Suppressor macrophage (primary cell): ENCODE data around the gene EGFLAM.

ENCODE experiments used
- DNase-seq, 4 experiments: peaks; one replicate each; pipeline ENCODE4 v3.0.0-alpha.2; 2020 to 2022

EGFLAM gene

DNA sequence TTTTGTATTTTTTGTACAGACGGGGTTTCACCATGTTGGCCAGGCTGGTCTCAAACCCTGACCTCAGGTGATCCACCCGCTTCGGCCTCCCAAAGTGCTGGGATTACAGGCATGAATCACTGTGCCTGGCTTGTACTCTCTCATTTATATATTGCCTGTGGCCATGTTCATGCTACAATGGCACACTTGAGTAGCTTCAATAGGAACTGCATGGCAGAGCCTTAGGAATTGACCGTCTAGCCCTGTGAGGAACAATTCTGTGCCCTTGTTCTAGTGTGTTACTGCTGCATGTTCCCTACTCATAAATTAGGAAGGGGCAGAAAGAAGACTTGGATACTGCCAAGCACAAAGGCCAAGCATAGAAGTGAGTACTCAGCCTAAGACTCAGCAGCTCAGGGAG is 193.8 kb downstream of the EGFLAM start:
- DNase-seq: no peak

DNA sequence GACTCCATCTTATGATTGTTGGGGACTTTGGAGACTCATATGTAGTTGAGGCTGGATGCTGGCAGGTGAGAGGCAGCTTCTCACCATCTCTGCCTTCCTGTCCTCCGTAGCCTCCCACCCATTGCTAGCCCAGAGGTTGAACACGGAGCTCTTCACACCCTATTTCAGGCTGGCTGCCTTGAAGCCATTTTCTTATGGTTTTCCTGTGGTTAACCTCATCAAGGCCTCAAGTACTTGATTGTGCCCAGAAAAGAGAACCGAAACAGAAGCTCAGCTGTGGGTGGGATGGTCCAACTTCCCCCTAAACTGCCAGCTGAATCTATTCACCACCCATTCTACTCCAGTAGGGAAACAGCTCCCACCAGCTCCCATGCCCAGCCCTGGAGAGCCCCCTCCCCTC is 195.1 kb downstream of the EGFLAM start:
- peak; percentile 62 to 86 (median 79) for DNase-seq

DNA sequence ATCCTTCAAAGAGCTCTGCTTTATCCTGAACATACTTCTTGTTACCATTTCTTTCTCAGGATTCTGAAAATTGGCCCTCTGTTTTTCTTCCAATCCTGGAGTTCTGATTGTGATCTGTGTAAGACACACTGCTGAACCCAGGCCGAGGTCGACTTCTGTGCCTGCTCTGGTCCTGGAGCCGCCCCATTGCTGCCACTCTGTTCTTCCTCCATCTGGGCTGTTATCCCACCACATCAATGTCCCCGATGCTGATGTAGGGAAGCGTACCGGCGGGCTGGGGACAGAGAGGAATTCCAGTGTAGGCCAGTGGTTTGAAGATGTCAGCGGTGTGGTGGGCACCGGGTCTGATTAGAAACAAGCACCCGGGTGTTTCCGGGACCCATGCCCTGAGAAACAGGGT is 195.6 kb downstream of the EGFLAM start:
- no peak for DNase-seq

DNA sequence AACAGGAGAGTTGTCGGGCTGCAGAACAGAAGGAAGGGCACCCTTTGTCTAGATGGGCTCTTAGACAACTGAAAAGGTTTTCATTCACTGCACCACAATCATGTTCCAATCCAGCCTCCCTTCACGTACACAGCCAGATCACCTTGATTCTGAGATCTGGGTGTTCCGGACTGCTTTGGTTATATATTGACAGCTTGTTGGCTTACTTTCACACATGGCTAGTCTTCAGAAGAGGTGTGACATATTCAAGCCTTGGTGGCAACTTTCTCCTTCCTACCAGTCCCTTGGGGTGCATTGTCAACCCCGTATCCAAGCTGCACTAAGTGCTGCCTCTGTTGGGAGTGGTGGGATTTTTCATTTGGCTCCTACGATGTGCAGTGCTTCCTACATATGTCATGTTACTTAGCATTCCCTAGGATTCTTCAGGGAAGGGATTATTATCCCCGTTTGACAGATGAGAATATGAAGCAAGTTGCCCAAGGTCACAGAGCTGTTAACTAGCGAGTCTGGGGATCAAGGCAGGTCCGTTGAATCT is 197.5 kb downstream of the EGFLAM start:
- no peak for DNase-seq

DNA sequence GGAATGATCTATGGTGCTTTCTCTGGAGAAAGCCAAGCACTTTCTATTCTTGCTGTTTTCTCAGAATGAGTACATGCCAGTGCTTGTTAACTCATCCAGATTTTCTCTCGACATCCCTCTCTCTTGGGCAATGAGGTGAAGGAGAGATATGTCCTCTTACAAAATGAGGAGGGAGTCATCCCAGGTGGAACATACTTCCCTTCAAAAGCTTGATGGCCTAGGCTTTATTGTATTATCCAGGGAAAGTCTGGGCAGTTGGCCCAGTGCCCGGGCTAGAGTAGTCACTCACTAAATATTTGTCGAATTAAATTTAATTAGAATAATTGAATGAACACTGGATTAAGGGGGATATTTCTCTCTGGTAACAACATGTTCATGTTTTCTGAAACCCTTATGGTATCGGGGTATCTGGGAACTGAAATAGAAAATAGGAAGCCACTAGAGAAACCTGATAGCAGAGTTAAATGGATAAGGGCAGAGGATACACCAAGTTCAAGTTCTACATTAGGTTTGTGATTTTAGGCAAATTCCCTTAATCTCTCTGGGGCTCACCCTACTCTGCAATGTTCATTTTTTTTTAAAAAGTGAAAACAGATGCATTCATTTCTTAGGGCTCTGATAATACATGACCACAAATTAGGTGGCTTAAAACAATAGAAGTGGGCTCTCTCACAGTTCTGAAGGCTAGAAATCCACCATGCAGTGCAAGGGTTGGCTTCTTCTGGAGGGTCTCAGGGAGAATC is 198.5 kb downstream of the EGFLAM start:
- DNase-seq: no peak

DNA sequence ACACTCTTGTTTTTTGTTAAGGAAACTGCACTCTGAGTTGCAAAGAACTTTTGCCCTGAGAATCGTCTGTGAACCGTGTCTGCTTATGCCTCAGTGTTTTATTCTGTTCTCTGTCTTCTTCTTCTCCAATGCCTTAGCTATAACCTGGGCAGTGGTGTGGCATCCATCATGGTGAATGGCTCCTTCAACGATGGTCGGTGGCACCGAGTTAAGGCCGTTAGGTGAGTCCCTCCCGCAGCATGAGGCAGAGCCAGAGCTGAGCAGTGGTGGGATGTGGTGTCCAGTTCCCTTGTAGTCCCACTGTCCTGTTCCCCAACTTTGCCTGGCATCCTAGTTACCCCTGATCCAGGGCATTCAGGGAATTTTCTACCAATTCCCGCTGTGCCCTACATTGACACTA is 199.8 kb downstream of the EGFLAM start:
- DNase-seq: no peak

DNA sequence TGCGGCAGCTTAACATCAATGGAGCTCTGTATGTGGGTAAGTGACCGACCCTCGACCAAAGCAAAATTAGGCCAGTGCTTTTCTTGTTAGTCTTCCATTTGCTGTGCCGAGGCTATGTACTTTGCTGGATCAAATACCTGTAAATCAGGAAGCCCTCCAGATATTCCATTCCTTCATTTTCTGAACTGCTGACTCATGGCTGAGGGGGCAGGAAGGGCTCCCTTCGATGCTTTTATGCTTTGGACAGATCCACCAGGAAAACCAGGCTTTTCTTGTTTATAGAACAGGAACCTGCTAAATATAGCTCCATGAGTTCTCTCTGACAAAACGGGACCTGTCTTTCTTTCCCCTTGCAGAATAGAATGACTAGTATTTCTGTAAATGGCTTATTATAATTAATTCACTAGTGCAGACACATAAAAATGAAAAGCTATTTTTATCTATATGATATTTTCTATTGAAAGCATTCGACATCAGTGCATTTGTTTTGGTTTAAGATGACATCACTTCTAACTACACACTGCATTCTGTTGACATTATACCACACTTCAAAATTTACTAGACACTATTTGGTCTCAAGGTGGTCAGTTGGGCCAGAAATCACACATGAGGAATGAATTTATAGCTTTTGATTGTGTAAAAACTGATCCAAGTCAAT is 204.7 kb downstream of the EGFLAM start:
- DNase-seq: no peak

DNA sequence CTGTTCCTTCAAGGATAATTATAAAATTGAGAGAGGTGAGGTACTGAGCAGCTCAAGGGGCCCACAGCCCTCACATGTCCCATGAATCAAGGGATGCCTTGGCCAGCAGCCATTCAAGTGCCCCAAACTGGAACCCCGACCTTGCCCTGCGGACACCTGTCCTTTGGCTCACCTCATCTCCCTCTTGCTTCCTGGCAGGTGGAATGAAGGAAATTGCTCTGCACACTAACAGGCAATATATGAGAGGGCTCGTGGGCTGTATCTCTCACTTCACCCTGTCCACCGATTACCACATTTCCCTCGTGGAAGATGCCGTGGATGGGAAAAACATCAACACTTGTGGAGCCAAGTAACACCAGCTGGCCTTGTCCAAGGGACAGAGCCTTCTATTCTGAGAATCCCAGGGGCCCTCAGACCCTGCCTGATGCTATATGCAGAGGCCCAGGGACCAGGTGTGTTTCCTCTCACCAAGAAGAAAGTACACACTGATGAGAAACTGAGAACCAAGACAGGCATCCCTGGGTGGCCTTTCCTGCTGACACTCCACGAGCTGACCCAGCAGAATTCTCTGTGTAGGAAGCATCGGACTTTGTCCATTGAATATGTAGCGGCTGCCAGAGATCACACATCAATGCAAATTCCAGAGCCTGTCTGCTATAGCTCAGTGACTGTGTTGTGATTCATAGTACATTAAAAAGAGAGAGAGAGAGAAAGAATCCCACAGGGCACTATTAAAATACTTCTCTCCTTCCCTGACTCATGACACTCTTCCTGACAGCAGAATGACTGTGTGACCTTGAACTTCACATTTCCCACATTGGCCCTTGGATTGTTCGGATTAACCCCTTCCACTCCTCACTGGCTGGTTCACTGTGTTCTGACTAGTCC is 205.5 kb downstream of the EGFLAM start:
- no peak for DNase-seq

DNA sequence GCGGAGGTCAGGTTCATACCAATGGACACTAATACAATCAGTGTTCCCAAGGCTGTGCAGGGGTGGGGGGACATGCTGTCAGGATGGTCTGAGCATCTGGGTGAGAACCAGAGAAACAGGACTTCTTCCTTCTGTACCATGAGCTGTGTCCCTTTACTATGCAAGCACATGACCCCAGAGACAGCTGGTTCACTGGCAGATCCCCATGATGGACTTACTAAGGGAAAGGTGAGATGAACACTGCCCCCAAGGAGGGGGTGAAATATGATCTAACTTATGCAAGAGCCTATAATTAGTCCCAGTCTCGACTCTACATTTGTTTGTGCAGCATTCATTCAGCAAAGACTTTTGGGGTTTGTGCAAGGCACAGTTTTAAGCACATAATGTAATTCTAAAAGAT is 206.7 kb downstream of the EGFLAM start:
- no peak for DNase-seq

DNA sequence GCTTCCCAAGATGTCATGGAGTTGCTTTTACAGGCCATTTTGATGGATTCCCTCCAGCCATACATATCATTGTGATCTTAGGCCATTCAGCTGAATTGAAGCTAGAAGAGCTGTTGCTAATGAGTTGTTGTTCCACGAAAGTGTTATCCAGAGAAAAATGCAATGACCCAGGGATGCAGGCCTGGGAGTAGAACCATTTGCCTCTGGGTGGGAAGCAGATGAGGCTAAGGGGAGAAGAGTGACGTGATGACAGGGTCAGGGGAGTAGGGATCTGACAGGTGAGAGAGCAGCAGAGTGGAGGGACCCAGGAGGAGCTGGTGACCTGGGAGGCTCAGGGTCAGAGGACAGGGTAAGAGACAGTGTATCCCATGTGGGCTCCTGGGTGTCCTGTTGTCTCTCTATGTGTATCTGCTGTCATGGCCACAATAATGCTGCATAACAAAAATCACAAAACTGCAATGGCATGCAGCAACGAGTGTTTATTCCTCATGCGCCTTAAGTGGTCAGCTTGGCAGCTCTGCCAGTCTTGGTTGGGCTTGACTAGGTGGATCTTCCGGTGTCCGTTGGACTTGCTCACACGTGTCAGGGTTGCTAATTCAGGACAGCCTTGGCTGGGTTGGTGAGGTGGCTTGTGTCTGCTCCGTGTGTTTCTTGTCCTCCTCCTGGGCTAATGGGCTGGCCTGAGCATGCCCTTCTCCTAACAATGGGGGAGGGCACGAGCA is 207.5 kb downstream of the EGFLAM start:
- DNase-seq: no peak

DNA sequence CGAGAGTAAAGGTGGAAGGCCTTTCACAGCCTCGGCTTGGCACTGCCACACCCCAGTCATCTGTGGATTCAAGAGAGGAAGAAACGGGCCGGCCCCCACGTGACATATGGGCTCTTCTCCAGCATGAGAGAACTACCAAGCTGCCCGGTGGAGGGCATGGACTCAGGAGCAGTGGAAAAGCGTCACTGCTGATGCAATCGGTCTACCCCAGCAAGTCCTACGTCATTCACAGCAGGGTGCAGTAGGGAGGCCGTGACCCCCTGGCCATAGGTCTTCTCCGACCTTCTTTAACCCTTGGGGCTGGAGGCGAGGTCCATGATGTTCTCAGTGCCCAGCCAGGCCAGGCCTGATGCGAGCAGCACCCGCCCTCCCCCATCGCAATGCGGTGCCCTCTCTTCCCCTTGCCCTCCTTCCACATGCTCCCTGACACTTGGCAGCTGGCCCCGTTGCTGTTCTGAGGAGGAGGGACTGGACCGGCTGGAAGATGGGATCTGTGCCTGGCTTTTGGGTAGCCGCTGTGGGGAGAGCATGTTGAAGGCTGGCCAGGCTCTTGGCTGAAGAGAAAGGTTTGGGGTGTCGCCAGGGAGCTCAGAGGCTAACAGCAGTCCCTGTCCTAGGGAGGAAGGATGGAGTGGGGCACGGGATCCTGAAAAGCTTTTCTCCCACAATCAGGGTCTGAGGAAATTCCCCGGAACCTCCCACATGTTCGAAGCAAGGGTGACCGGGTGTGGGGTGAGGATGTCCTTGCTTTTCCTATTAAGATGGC is 208.2 kb downstream of the EGFLAM start:
- DNase-seq: no peak

DNA sequence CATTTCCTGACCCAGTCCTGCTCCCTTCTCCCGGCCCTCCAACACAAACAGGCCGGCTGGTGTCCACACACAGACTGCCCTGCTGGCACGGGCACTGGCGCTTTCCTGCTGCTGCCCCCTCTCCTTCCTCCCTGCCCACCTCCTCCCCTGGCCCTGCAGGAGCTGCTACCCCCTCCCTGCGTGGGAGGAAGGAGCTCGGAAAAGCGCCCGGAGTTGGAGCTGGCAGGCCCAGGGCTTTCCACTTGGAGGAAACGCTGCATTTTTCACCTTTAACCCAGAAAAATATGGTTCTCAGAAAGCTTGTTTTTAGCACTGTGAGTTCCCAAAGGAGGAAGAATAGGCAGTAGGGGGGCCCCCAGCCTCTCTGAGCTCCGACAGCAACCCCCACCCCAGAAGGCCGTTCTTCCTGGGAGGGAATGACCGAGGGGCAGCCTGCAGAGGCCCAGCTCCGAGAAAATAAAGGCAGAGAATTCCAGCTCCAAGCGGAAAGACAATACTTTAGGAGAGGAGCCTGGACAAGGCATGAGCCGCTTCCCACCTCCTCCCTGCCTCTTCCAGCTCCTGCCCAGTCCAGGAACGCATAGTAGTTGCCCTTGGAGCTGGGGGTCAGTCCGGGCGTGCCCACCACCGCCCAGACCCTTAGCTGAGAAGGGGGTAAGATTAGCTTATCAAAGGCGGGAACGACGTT is 209.1 kb downstream of the EGFLAM start:
- no peak for DNase-seq

DNA sequence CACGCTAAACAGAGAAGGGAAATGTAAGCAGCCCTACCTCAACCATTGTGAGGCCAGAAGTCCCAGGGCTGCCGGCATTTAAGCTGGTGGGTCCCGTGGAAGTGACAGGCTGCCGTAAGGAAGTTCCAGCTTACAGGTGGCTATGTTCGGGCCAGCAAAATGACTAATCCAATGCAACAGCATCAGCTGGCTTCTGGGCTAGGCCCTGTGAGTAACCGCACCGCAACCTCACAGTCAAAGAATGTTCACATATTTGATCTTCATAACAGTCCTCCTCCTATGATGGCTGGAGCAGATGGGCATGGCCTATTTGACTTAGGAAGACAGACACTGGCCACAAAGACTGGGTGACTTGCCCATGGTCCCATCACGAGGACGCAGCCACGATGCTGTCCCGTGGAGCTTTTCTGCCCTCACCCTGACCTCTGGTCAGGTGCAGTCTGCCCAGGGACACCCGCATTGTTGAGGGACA is 209.9 kb downstream of the EGFLAM start:
- DNase-seq: no peak

DNA sequence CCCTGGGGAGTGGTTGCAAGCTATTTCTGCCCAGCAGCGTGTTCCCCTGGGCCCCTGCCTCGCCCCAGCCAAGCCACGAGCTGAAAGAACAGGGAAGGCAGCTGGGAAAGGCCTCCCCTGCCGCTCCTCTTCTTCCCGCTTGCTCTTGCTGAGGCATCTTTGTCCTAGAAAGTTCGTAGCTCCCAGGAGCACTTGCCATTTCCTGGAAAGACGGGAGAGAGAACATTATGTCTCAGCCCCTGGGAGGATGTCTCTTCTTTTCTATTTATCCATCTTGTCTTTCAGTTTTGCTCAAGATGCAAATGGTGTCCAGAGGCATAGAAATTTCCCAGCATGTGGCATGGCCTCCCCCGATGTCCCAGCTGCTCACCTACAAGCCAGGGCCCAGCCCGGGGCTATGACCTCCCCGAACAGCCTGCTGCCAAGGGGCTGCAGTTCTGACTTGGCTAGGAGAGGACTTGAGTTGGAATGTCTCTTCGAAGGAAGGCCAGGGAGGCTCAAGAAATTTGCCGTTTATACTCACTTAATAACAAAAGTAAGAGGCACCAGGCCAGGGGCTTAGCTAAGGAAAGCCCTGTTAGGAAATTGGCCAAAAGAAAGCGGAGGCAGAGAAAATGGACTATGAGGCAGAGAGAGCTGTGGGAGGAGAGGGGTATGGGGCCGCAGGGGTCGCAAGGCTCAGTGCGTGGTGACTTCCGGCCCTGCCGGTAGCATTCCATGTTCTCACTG is 210.8 kb downstream of the EGFLAM start:
- no peak for DNase-seq

DNA sequence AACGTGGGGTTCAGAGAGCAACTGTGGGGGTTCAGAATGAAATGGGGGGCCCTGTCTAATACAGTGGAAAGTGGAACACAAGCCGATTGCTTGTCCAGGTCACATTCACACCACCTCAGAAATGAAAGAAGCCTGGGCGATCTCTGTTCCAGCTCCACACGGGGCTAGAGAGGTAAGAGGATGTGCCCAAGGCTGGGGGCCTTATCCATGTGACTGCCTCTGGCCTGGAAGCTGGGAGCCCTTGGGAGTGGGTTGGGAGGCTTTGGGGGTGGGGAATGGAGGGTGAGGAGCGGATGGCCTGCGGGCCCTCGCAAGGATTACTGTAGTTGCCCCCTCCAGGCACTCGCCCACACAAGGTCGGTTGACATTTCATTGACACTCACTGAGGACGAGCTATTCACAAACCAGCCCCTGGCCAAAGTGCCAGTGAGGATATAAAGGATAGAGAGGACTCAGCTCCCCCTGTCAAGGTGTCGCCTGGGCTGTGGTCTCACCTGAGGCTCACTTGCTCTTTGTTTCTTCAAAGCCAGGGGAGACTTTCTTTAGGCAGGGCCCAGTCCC is 211.4 kb downstream of the EGFLAM start:
- no peak for DNase-seq

DNA sequence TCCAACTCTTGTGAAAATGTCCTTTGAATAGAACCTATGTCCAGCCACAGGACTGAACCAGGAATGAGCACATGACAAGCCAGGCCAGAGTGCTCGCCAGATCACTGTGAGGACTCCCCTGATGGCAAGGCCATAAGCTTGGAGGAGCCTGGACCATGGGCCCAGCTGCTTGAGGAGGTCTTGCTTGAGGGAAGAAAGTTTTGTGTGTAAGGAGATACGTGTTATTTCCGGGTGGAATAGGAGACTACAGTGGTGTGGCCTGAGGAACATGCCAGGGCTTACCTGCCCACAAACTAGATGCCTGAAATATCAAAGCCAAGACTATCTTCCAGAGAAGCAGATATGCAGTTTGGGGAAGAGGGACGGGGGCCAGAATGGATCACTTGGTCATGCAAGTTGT is 213.3 kb downstream of the EGFLAM start:
- no peak for DNase-seq

DNA sequence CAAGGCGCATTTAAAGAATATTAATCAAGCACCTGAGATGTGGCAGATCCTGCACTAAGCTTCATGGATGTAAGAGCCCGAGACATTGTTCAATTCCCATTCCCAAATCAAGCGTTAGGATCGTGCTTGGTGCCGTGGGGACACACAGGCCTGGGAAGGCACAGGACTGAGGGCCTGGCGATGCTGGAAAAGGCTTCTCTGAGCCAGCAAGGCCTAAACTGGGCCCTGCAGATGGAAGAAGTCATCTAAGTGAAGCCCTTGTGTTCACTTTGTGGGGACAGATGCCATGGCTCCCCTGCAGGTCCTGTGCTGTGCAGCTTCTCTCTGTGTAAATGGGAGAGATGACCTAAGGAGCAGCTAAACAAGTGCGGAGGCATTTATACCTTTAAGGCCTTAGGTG is 214.2 kb downstream of the EGFLAM start:
- no peak for DNase-seq

DNA sequence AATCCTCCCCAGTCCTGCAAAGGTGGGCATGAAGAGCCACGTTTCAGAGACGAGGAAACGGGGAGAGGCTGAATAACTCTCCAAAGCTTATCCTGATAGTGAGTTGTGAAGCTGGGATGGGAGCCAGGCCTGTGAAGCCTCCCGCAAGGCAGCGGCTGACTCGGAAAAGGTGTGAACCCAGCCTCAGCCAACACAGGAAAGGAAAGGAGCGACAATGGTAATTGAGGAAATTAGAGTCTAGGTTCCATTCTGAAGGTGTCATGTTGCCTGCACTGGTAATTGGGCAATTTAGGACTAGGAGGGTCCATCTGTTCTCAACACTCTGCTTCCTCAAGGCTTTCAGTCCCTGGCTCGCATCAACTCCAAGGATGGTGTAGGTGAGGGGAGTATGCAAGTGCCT is 214.6 kb downstream of the EGFLAM start:
- DNase-seq: no peak

DNA sequence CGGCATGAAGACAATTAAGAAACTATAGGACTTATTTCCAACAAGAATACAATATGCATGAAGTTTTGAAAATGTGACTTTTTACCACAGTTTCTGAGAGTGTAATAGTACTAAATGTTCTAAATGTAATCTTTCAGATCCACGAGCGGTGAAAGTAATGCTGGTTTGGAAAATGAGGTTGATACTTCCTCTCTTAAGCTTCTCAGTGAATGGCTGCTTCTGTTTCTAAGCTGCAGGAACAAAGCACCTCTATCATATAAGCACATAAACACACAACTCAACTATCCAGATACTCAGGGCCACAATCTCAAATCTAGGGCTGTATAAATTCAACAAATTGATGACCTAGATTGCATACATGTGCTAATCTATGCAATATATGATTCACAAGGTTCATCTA is 219.8 kb downstream of the EGFLAM start:
- no peak for DNase-seq

DNA sequence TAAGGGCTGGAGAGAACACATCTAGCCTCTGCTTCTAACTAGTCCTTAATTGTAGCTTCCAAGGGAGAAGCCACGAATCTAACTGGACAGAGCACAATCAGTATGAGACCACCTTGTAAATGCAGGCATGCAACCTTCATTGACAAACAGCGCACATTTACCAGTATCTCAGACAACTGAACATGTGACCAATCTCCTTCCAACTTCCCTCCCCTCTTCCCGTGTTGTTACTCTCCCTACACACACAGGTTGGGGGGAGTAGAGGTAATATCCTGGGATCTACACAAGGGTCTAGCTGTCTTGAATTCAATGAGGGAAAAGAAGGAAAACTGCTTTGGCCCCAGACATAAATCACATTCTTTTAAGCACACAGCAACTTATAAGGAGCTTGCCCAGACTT is 220.5 kb downstream of the EGFLAM start:
- DNase-seq: no peak
